B cell (primary cell): Measurements from ENCODE around the gene TMEM253.

ENCODE experiments used
- EZH2 ChIP-seq: IDR thresholded peaks from 2 replicates; pipeline ENCODE4 v1.6.1; 2012; ENCODE audit warnings: borderline replicate concordance, low read depth, mild to moderate bottlenecking, moderate library complexity, low read length; ENCODE audit not compliant: insufficient read depth, poor library complexity, severe bottlenecking
- TF ChIP-seq, protein P1 (sequence below): fragments of 200-600 bp; IDR thresholded peaks from one replicate; pipeline ENCODE4 v1.8.0; 2022; ENCODE audit warnings: antibody characterized with exemption, mild to moderate bottlenecking

DNA sequence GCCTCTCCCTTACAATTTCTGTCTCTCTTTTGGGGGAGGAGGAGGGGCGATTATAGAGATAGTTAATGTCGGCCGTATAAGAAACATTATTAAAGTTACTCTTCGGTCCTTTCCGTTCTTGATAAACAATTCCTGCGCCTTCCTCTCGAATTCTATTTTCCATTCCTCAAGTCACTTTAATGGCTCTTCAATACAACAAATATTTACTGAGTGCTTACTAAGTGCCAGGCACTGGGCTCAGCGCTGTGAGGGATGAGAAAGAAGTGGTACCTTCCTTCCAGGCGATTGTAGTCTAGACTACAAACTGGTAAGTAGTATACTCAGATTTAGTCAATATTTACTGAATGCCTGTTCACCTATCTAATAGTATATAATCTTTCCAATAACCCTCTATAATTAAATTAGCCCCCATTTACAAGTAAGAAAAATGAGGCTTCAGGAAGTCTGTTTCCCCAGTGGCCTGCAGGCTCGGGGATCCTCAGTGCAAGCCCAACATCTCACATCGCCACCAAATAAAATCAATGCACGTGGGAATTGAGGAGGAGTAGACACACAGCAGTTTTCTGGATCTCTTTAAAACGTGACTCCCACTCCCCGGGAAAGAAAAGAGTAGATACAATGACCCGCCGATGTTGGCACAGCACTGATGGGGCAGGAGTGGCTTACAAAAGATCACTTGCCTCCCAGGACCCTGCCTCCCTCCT, 1.8 kb upstream of the TMEM253 start:
- TF ChIP-seq EZH2, result no peak
- TF ChIP-seq, protein P1, sequence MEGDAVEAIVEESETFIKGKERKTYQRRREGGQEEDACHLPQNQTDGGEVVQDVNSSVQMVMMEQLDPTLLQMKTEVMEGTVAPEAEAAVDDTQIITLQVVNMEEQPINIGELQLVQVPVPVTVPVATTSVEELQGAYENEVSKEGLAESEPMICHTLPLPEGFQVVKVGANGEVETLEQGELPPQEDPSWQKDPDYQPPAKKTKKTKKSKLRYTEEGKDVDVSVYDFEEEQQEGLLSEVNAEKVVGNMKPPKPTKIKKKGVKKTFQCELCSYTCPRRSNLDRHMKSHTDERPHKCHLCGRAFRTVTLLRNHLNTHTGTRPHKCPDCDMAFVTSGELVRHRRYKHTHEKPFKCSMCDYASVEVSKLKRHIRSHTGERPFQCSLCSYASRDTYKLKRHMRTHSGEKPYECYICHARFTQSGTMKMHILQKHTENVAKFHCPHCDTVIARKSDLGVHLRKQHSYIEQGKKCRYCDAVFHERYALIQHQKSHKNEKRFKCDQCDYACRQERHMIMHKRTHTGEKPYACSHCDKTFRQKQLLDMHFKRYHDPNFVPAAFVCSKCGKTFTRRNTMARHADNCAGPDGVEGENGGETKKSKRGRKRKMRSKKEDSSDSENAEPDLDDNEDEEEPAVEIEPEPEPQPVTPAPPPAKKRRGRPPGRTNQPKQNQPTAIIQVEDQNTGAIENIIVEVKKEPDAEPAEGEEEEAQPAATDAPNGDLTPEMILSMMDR, result no peak
